Astrocyte (in vitro differentiated cells and primary cell): ENCODE results near the gene TBC1D5. TPM values are rescaled to one million over a fixed set of nuclear protein-coding genes. Genes with fewer than 3 reads are reported as not detected.

ENCODE experiments used
- DNase-seq: peaks from one replicate; pipeline ENCODE4 v3.0.0-alpha.2; 2010; ENCODE audit warnings: low read depth
- FAIRE-seq: peaks from 2 replicates; lab custom pipeline; 2011; peaks lifted over from hg19 to GRCh38; lab: Jason Lieb, UNC
- H2AFZ ChIP-seq: 2 replicates; pipeline ENCODE4 v1.6.0; 2012; ENCODE audit warnings: low read depth, low read length, inconsistent platforms
- H3K27ac ChIP-seq: 2 replicates; pipeline ENCODE4 v1.5.1; 2011; ENCODE audit warnings: low read depth, low read length, inconsistent platforms
- H3K27me3 ChIP-seq: 2 replicates; pipeline ENCODE4 v1.6.0; 2011; ENCODE audit warnings: low read length, inconsistent platforms; ENCODE audit not compliant: insufficient read depth
- H3K36me3 ChIP-seq: 2 replicates; pipeline ENCODE4 v1.5.1; 2011; ENCODE audit warnings: low read length, inconsistent platforms; ENCODE audit not compliant: insufficient read depth
- H3K4me1 ChIP-seq: 2 replicates; pipeline ENCODE4 v1.5.1; 2011; ENCODE audit warnings: low read length, inconsistent platforms; ENCODE audit not compliant: insufficient read depth
- H3K4me2 ChIP-seq: 2 replicates; pipeline ENCODE4 v1.6.0; 2012; ENCODE audit warnings: low read length, inconsistent platforms
- H3K4me3 ChIP-seq: 2 replicates; pipeline ENCODE4 v1.5.1; 2011; ENCODE audit warnings: low read depth, mild to moderate bottlenecking, low read length, inconsistent platforms; ENCODE audit not compliant: insufficient read depth
- H3K79me2 ChIP-seq: 2 replicates; pipeline ENCODE4 v1.6.0; 2012; ENCODE audit warnings: mild to moderate bottlenecking, low read length, inconsistent platforms; ENCODE audit not compliant: insufficient read depth
- H3K9ac ChIP-seq: 2 replicates; pipeline ENCODE4 v1.6.0; 2012; ENCODE audit warnings: mild to moderate bottlenecking, low read length, inconsistent platforms
- H3K9me3 ChIP-seq: 2 replicates; pipeline ENCODE4 v1.5.1; 2012; ENCODE audit warnings: low read depth, mild to moderate bottlenecking, low read length, inconsistent platforms; ENCODE audit not compliant: insufficient read depth
- H4K20me1 ChIP-seq: 2 replicates; pipeline ENCODE4 v1.6.0; 2012; ENCODE audit warnings: low read length, inconsistent platforms; ENCODE audit not compliant: insufficient read depth
- H3K27ac Mint-ChIP-seq: one replicate; pipeline ENCODE4 v1.8.0; 2021; ENCODE audit warnings: mild to moderate bottlenecking, mixed read lengths; ENCODE audit not compliant: unreplicated experiment
- H3K27me3 Mint-ChIP-seq: one replicate; pipeline ENCODE4 v1.8.0; 2021; ENCODE audit warnings: low read depth, mixed read lengths; ENCODE audit not compliant: unreplicated experiment
- H3K36me3 Mint-ChIP-seq: one replicate; pipeline ENCODE4 v1.8.0; 2021; ENCODE audit warnings: low read depth, mixed read lengths; ENCODE audit not compliant: unreplicated experiment
- H3K4me1 Mint-ChIP-seq: one replicate; pipeline ENCODE4 v1.8.0; 2021; ENCODE audit warnings: low read depth, mixed read lengths; ENCODE audit not compliant: unreplicated experiment
- H3K4me3 Mint-ChIP-seq: one replicate; pipeline ENCODE4 v1.8.0; 2021; ENCODE audit warnings: mild to moderate bottlenecking, moderate library complexity, mixed read lengths; ENCODE audit not compliant: unreplicated experiment
- H3K9me3 Mint-ChIP-seq: one replicate; pipeline ENCODE4 v1.8.0; 2021; ENCODE audit warnings: mild to moderate bottlenecking, mixed read lengths; ENCODE audit not compliant: unreplicated experiment
- EZH2 ChIP-seq: IDR thresholded peaks from 2 replicates; pipeline ENCODE4 v1.6.1; 2012; ENCODE audit warnings: mild to moderate bottlenecking, low read length, inconsistent platforms; ENCODE audit not compliant: insufficient read depth
- total RNA-seq: library from RNA; stranded (reverse); gene quantifications from 2 replicates; pipeline ENCODE4 v1.2.1, GENCODE V29; 2021
- TF ChIP-seq, protein P1 (sequence below): IDR thresholded peaks from 2 replicates; pipeline ENCODE4 v1.5.1; 2011; ENCODE audit warnings: low read depth, mild to moderate bottlenecking, inconsistent platforms, low read length, moderate library complexity; ENCODE audit not compliant: insufficient read depth

Gene TBC1D5
- total RNA-seq, 1 donor from 2014 or later = 23.0 TPM

DNA sequence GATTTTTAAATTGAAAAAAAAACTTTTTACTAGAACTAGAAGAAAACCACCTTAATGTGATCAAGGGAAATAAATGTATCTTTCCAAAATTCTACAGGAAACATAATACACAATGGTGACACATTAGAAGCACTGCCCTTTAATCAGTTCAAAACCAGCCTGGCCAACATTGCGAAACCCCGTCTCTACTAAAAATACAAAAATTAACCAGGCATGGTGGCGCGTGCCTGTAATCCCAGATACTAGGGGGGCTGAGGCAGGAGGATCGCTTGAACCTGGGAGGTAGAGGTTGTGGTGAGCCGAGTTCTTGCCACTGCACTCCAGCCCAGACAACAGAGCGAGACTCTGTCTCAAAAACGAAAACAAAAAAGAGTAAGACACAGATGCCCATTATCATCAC is 134.5 kb downstream of the TBC1D5 start:
- Histone ChIP-seq H4K20me1 (peaks cover 11% of the 10 kb centered on the region), H3K9me3 (no peaks in the 10 kb centered on the region), H3K4me1 (peaks cover 9% of the 10 kb centered on the region), H3K4me2 (no peak overlapping the region), H3K27me3 (no peaks in the 10 kb centered on the region), H3K79me2 (no peaks in the 10 kb centered on the region), H3K4me3 (no peak overlapping the region), H3K36me3 (no peaks in the 10 kb centered on the region), H3K9ac (no peak overlapping the region), H3K27ac (no peak overlapping the region), H2AFZ (no peak overlapping the region)
- H3K9me3 Mint-ChIP-seq = no peaks in the 10 kb centered on the region
- no peak overlapping the region for H3K27ac Mint-ChIP-seq
- H3K4me1 Mint-ChIP-seq = peaks cover 6% of the 10 kb centered on the region
- no peak for FAIRE-seq
- H3K27me3 Mint-ChIP-seq = no peaks in the 10 kb centered on the region
- no peaks in the 10 kb centered on the region for H3K36me3 Mint-ChIP-seq
- no peak overlapping the region for H3K4me3 Mint-ChIP-seq
- TF ChIP-seq, protein P1, sequence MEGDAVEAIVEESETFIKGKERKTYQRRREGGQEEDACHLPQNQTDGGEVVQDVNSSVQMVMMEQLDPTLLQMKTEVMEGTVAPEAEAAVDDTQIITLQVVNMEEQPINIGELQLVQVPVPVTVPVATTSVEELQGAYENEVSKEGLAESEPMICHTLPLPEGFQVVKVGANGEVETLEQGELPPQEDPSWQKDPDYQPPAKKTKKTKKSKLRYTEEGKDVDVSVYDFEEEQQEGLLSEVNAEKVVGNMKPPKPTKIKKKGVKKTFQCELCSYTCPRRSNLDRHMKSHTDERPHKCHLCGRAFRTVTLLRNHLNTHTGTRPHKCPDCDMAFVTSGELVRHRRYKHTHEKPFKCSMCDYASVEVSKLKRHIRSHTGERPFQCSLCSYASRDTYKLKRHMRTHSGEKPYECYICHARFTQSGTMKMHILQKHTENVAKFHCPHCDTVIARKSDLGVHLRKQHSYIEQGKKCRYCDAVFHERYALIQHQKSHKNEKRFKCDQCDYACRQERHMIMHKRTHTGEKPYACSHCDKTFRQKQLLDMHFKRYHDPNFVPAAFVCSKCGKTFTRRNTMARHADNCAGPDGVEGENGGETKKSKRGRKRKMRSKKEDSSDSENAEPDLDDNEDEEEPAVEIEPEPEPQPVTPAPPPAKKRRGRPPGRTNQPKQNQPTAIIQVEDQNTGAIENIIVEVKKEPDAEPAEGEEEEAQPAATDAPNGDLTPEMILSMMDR = no peak
- TF ChIP-seq EZH2 = no peak
- DNase-seq = no peak

DNA sequence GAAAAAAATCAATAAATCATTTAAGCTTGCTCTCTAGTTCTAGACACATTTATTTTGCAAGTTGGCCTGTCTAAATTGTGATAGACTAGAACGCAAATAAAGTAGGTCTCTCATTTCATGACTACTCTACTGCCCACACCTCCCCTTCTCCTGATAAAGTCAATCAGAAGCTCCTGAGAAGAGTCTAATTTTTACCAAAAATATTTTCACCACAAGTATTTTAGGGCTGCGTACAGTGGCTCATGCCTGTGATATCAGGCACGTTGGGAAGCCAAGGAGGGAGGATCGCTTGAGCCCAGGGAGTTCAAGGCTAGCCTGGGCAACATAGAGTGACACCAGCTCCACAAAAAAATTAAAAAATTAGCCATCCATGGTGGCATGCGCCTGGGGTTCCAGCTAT is 136.5 kb downstream of the TBC1D5 start:
- Mint-ChIP-seq H3K27ac (no peak overlapping the region), H3K4me3 (no peak overlapping the region), H3K4me1 (peaks cover 6% of the 10 kb centered on the region), H3K9me3 (no peaks in the 10 kb centered on the region), H3K27me3 (no peaks in the 10 kb centered on the region), H3K36me3 (no peaks in the 10 kb centered on the region)
- FAIRE-seq (no peak), DNase-seq (no peak)
- no peak overlapping the region for H3K4me3 ChIP-seq
- no peak overlapping the region for H2AFZ ChIP-seq
- no peaks in the 10 kb centered on the region for H3K79me2 ChIP-seq
- H3K4me2 ChIP-seq = no peak overlapping the region
- peaks cover 9% of the 10 kb centered on the region for H3K4me1 ChIP-seq
- H3K9me3 ChIP-seq = no peaks in the 10 kb centered on the region
- H3K27me3 ChIP-seq = no peaks in the 10 kb centered on the region
- H3K36me3 ChIP-seq = no peaks in the 10 kb centered on the region
- H3K27ac ChIP-seq = no peak overlapping the region
- TF ChIP-seq, protein P1 = no peak
- TF ChIP-seq EZH2 = no peak
- no peak overlapping the region for H3K9ac ChIP-seq
- peaks cover 11% of the 10 kb centered on the region for H4K20me1 ChIP-seq

DNA sequence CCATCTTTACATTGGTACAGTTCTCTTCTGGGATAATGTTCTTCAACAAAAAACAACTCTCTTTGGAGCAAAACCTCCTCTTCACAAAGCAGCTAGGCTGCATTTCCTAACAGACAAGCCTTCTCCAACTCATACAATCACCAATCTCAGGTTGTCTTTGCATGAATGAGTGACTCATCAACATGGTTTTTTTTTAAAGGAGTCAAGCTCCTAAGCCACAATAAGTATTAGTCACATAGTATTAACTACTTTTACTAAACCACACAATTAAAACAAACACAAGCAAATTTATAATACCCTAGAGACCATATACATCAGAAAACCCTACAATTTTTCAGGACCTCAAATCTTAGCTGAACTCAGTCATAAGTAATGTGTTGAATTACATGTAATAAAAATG is 137.4 kb downstream of the TBC1D5 start:
- FAIRE-seq (peak; percentile 79), DNase-seq (peak; percentile 88)
- Mint-ChIP-seq H3K9me3 (no peaks in the 10 kb centered on the region), H3K27ac (no peak overlapping the region), H3K4me3 (no peak overlapping the region), H3K27me3 (no peaks in the 10 kb centered on the region), H3K36me3 (no peaks in the 10 kb centered on the region), H3K4me1 (peaks cover 6% of the 10 kb centered on the region)
- H3K79me2 ChIP-seq = no peaks in the 10 kb centered on the region
- no peaks in the 10 kb centered on the region for H3K36me3 ChIP-seq
- no peaks in the 10 kb centered on the region for H3K9me3 ChIP-seq
- no peak overlapping the region for H2AFZ ChIP-seq
- peaks cover 9% of the 10 kb centered on the region for H3K4me1 ChIP-seq
- no peak overlapping the region for H3K9ac ChIP-seq
- H3K27me3 ChIP-seq = no peaks in the 10 kb centered on the region
- TF ChIP-seq, protein P1 = no peak
- TF ChIP-seq EZH2 = no peak
- H3K4me3 ChIP-seq = no peak overlapping the region
- H4K20me1 ChIP-seq = peaks cover 11% of the 10 kb centered on the region
- no peak overlapping the region for H3K27ac ChIP-seq
- peak overlapping the region; percentile 36 for H3K4me2 ChIP-seq
